IMR-90 (cell line): Measurements from ENCODE around the gene ADGRL3. TPM values are rescaled to one million over a fixed set of nuclear protein-coding genes. Genes with fewer than 3 reads are reported as not detected.

Experiments
- ATAC-seq: fragments of 200-7000 bp; cut with Tn5 transposase; 2 replicates; pipeline ENCODE4 v1.9.1; 2020; ENCODE audit warnings: low read depth, mild to moderate bottlenecking, moderate library complexity
- BruUV-seq: library from RNA; stranded (reverse); fragments of 400-500 nt; replicated peaks from 2 replicates; lab custom pipeline; 2021; lab: Mats Ljungman, UMichigan
- CTCF ChIA-PET: fragments of 300-600 bp; formaldehyde crosslinking; extraction: SDS; loops from one replicate; lab custom pipeline; 2021; ENCODE audit warnings: antibody characterized with exemption; lab: Yijun Ruan, JAX
- POLR2A ChIA-PET: fragments of 300-600 bp; sonication (Branson Sonifier 250); formaldehyde crosslinking; loops from one replicate; lab custom pipeline; 2022; ENCODE audit warnings: antibody characterized with exemption; ENCODE audit not compliant: unreplicated experiment; lab: Charles Lee
- DNase-seq: peaks from one replicate; pipeline ENCODE4 v3.0.0; 2013
- H2AFZ ChIP-seq: replicated peaks from 2 replicates; pipeline ENCODE3; 2013; ENCODE audit warnings: low read length, mild to moderate bottlenecking; ENCODE audit not compliant: poor library complexity
- H2AK5ac ChIP-seq: 2 replicates; pipeline ENCODE4 v1.6.1; 2013; ENCODE audit warnings: low read depth, low read length, inconsistent platforms
- H2AK9ac ChIP-seq: replicated peaks from 2 replicates; pipeline ENCODE3; 2013; ENCODE audit warnings: mild to moderate bottlenecking, low read depth, low read length, moderate library complexity; ENCODE audit not compliant: poor library complexity
- H2BK120ac ChIP-seq: 2 replicates; pipeline ENCODE4 v1.6.1; 2013; ENCODE audit warnings: low read depth, low read length, inconsistent platforms
- H2BK15ac ChIP-seq: 3 replicates; pipeline ENCODE4 v1.6.1; 2013; ENCODE audit warnings: low read depth, low read length, inconsistent platforms
- H2BK20ac ChIP-seq: 2 replicates; pipeline ENCODE4 v1.6.1; 2013; ENCODE audit warnings: low read depth, mild to moderate bottlenecking, inconsistent platforms, low read length, moderate library complexity
- H2BK5ac ChIP-seq: 2 replicates; pipeline ENCODE4 v1.6.1; 2013; ENCODE audit warnings: mild to moderate bottlenecking, low read depth, low read length, inconsistent platforms; ENCODE audit not compliant: poor library complexity, severe bottlenecking
- H3K14ac ChIP-seq: replicated peaks from 2 replicates; pipeline ENCODE4 v1.6.1; 2013; ENCODE audit warnings: low read depth, low read length, inconsistent platforms
- H3K18ac ChIP-seq: 2 replicates; pipeline ENCODE4 v1.6.1; 2013; ENCODE audit warnings: low read depth, low read length, control low read depth
- H3K23ac ChIP-seq: 2 replicates; pipeline ENCODE4 v1.6.1; 2013; ENCODE audit warnings: low read depth, low read length, inconsistent platforms
- H3K27ac ChIP-seq: 2 replicates; pipeline ENCODE4 v1.5.1; 2013; ENCODE audit warnings: mild to moderate bottlenecking, control low read depth, low read length; ENCODE audit not compliant: insufficient read depth
- H3K27me3 ChIP-seq: 2 replicates; pipeline ENCODE4 v1.6.1; 2013; ENCODE audit warnings: low read length; ENCODE audit not compliant: control insufficient read depth, insufficient read depth
- H3K36me3 ChIP-seq: 2 replicates; pipeline ENCODE4 v1.6.1; 2013; ENCODE audit warnings: low read length, mixed read lengths; ENCODE audit not compliant: control insufficient read depth, insufficient read depth
- H3K4ac ChIP-seq: 2 replicates; pipeline ENCODE4 v1.6.1; 2013; ENCODE audit warnings: low read depth, low read length, inconsistent platforms
- H3K4me1 ChIP-seq: 2 replicates; pipeline ENCODE4 v1.6.1; 2013; ENCODE audit warnings: low read length, mixed read lengths; ENCODE audit not compliant: control insufficient read depth, insufficient read depth
- H3K4me2 ChIP-seq: 2 replicates; pipeline ENCODE4 v1.6.1; 2013; ENCODE audit warnings: low read depth, mild to moderate bottlenecking, control low read depth, low read length, moderate library complexity
- H3K4me3 ChIP-seq: 2 replicates; pipeline ENCODE4 v1.5.1; 2013; ENCODE audit warnings: low read depth, mild to moderate bottlenecking, control low read depth, low read length, moderate library complexity; ENCODE audit not compliant: insufficient read depth
- H3K56ac ChIP-seq: 2 replicates; pipeline ENCODE4 v1.6.1; 2013; ENCODE audit warnings: low read length, inconsistent platforms; ENCODE audit not compliant: insufficient read depth; ENCODE audit errors: extremely low read depth
- H3K79me1 ChIP-seq, 2 experiments: 2 replicates each; pipeline ENCODE4 v1.6.1; 2013; ENCODE audit warnings: low read length in 2 of 2, inconsistent platforms in 1 of 2, low read depth in 1 of 2
- H3K9ac ChIP-seq: 2 replicates; pipeline ENCODE4 v1.6.1; 2013; ENCODE audit warnings: low read depth, low read length, control low read depth
- H3K9me1 ChIP-seq: 2 replicates; pipeline ENCODE4 v1.6.1; 2013; ENCODE audit warnings: low read length, inconsistent platforms; ENCODE audit not compliant: insufficient read depth
- H3K9me3 ChIP-seq: 2 replicates; pipeline ENCODE4 v1.6.1; 2013; ENCODE audit warnings: low read length; ENCODE audit not compliant: control insufficient read depth, insufficient read depth
- H4K20me1 ChIP-seq: 2 replicates; pipeline ENCODE4 v1.6.1; 2013; ENCODE audit warnings: low read length, inconsistent platforms; ENCODE audit not compliant: insufficient read depth
- H4K5ac ChIP-seq: 2 replicates; pipeline ENCODE4 v1.6.1; 2013; ENCODE audit warnings: mild to moderate bottlenecking, low read depth, low read length, control low read depth
- H4K8ac ChIP-seq, 2 experiments: 2 replicates each; pipeline ENCODE4 v1.6.1; 2013; ENCODE audit warnings: low read depth in 2 of 2, low read length in 2 of 2, control low read depth in 1 of 2, inconsistent platforms in 1 of 2
- H4K91ac ChIP-seq: 2 replicates; pipeline ENCODE4 v1.6.1; 2013; ENCODE audit warnings: low read depth, low read length, inconsistent platforms; ENCODE audit not compliant: insufficient read depth
- BHLHE40 ChIP-seq: fragments of 150-350 bp; IDR thresholded peaks from 2 replicates; pipeline ENCODE4 v1.6.1; 2016; ENCODE audit warnings: mild to moderate bottlenecking, low read depth, low read length
- CEBPB ChIP-seq: IDR thresholded peaks from 2 replicates; pipeline ENCODE4 v1.6.1; 2012; ENCODE audit warnings: low read depth, low read length, improper control_type of control experiment
- ELK1 ChIP-seq: fragments of 150-350 bp; IDR thresholded peaks from 2 replicates; pipeline ENCODE4 v1.6.1; 2016; ENCODE audit warnings: low read depth, mild to moderate bottlenecking, low read length, moderate library complexity, borderline replicate concordance
- FOS ChIP-seq: fragments of 150-350 bp; IDR thresholded peaks from 2 replicates; pipeline ENCODE4 v1.6.1; 2016; ENCODE audit warnings: low read depth, low read length
- MAZ ChIP-seq: IDR thresholded peaks from 2 replicates; pipeline ENCODE4 v1.6.1; 2012; ENCODE audit warnings: low read depth, mild to moderate bottlenecking, low read length, improper control_type of control experiment, moderate library complexity, borderline replicate concordance
- RCOR1 ChIP-seq: IDR thresholded peaks from 2 replicates; pipeline ENCODE4 v1.6.1; 2012; ENCODE audit warnings: mild to moderate bottlenecking, low read length, improper control_type of control experiment; ENCODE audit not compliant: insufficient replicate concordance
- WGBS, 2 experiments: methylation state at CpG; one replicate each; pipeline versions ENCODE4 v1.1.5 to v1.1.7; 2013; ENCODE audit warnings: missing lambda C conversion rate in 2 of 2; ENCODE audit not compliant: insufficient read length in 1 of 2; ENCODE audit errors: extremely low coverage in 2 of 2; 5-methylcytosine and 5-hydroxymethylcytosine counted together
- dilution Hi-C: fragments of 300-500 bp; cut with HindIII; formaldehyde crosslinking; loops from one replicate; pipeline ENCODE4 v1.14.3; 2018; ENCODE audit warnings: low sequenced_read_pairs; ENCODE audit not compliant: unreplicated experiment
- in situ Hi-C: fragments of 300-500 bp; cut with MboI; formaldehyde crosslinking; loops from 3 replicates; pipeline ENCODE4 v1.14.3; 2019; ENCODE audit warnings: low sequenced_read_pairs, inconsistent platforms, mixed read lengths
- intact Hi-C: fragments of 100-400 bp; cut with micrococcal nuclease; formaldehyde crosslinking; loops from 2 replicates; pipeline ENCODE4 v1.10.0; 2022
- polyA plus RNA-seq, 3 experiments: library from polyadenylated mRNA; depleted of rRNA; stranded (reverse); fragments of >200 nt; gene quantifications; 2 replicates each; pipeline ENCODE4 v1.2.3, GENCODE V29; 2012; ENCODE audit warnings: low replicate concordance in 1 of 3
- total RNA-seq: library from RNA; depleted of rRNA; stranded (reverse); fragments of >200 nt; gene quantifications from 2 replicates; pipeline ENCODE4 v1.2.3, GENCODE V29; 2012

ADGRL3 gene
- total and polyA plus RNA-seq, 2 of the 4 experiments (the other 2 are of a cell fraction) = 0.46 to 2.5 TPM

- no peak overlapping the region for H2AFZ ChIP-seq
- TF ChIP-seq ELK1 (no peak), RCOR1 (no peak), BHLHE40 (no peak), FOS (no peak), CEBPB (no peak), MAZ (no peak)
- H3K36me3 ChIP-seq = no peaks in the 10 kb centered on the region
- H3K18ac ChIP-seq = no peak overlapping the region
- no peak overlapping the region for H2BK120ac ChIP-seq
- H2AK5ac ChIP-seq = no peak overlapping the region
- H2AK9ac ChIP-seq = no peak overlapping the region
- H3K27me3 ChIP-seq = no peaks in the 10 kb centered on the region
- ChIA-PET POLR2A (no interaction called here), CTCF (no interaction called here)
- H3K9ac ChIP-seq = no peak overlapping the region
- no peak overlapping the region for H3K14ac ChIP-seq
- H4K8ac ChIP-seq = no peak overlapping the region
- no peaks in the 10 kb centered on the region for H3K9me3 ChIP-seq
- no peak overlapping the region for H3K56ac ChIP-seq
- no peak overlapping the region for H3K27ac ChIP-seq
- H3K4me1 ChIP-seq = no peaks in the 10 kb centered on the region
- H2BK15ac ChIP-seq = no peak overlapping the region
- in situ Hi-C loops (no loop called here), intact Hi-C loops (no loop called here), dilution Hi-C loops (no loop called here)
- H3K9me1 ChIP-seq = no peaks in the 10 kb centered on the region
- H4K20me1 ChIP-seq = no peaks in the 10 kb centered on the region
- no peak overlapping the region for H4K5ac ChIP-seq
- no peak overlapping the region for H3K4me3 ChIP-seq
- no peak overlapping the region for H4K91ac ChIP-seq
- H3K79me1 ChIP-seq = no peaks in the 10 kb centered on the region
- H2BK20ac ChIP-seq = no peak overlapping the region
- H2BK5ac ChIP-seq = no peak overlapping the region
- H3K4ac ChIP-seq = no peak overlapping the region
- no TSS peak for BruUV-seq
- H3K4me2 ChIP-seq = no peak overlapping the region
- H3K23ac ChIP-seq = no peak overlapping the region
- no peak for DNase-seq
- no CpG with 5 or more reads among the region's 1 CpG for WGBS, 2 experiments
- no peak for ATAC-seq
These were observed 428.6 kb downstream of the ADGRL3 start for GRCh38 chr4:61628727-61629126.
